GM19023 (cell line): ENCODE results near the gene FUT4.
"Not testable (repeated sequence)": the region's sequence is repeated elsewhere in the genome, so short reads cannot be mapped to it uniquely, and the experiment has no call there.

Source experiments
- ATAC-seq: cut with Tn5 transposase; IDR thresholded peaks from one replicate; pipeline ENCODE4 v1.9.1; 2021; ENCODE audit warnings: mild to moderate bottlenecking, moderate library complexity; ENCODE audit not compliant: unreplicated experiment

Gene FUT4

DNA sequence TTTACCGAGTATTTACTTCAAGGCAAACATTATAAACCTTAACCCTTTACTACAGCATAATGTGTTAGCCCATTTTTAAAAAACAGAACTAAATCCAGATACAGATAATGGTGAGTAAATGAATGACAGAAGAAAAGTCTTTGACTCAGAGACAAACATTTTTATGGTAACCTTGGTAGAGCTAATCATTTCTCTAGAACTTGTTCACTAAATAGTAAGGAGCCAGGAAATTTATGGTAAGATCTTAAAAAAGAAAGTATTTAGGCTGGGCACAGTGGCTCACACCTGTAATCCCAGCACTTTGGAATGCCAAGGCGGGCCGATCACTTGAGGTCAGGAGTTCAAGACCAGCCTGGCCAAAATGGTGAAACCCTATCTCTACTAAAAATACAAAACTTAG is 11.5 kb upstream of the FUT4 start:
- ATAC-seq, result no peak

DNA sequence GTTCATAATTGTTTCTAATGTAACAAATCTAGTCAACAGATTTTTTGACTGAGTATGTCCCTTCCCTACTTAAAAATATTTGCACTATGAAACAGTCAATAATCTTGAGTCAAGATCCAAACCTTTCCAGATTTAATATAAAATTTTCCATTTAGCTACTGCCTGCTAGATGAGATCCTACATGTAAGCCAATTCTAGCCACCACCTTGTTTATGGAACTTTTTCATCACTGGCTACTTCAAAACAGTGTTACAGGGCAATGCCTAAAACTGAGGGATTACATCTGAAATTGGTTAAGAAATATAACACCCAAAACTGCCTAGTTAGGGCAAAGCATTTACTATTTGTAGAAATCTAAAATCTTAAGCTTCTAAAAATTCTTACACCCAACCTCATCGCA is 10.5 kb upstream of the FUT4 start:
- ATAC-seq, result no peak

DNA sequence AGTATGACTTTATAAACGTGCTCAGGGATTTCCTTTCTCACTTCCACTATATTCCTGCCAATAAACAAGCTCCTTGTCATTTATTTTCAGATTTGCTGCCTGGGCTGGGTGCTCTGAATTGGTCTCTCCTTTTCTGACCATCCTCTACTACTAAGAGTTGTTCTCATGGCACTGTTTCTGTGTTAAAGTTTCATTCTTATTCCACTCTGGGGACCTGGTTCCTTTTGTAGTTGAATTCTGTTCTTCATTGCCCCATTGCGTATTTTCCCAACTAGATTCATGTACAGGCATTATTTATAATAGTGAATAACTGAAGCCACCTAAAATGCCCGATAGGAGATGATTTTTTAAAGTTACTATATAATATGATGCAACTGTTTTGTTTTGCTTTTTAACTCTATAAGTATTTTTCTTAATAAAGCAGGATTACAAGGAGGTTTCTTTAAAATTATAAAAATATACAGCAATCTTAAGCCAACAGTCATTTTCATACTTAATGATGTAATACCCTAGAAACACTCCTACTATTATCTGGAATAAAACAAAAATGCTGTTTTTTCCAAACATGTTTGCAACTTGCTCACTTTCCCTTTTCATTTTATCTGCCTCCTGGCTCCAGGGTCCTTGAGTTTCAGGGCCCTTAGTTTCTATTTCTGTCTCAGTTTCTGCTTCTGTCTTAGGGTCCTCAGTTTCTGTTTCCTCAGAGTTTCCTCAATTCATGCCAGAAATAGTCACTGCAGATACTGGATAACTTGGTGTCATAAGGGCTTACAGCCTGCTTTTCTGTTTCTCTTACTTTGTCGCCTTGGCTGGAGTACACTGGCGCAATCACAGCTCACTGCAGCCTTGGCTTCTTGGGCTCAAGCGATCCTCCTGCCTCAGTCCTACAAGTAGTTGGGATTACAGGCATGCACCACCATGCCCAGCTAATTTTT is 9.8 kb upstream of the FUT4 start:
- no peak for ATAC-seq

DNA sequence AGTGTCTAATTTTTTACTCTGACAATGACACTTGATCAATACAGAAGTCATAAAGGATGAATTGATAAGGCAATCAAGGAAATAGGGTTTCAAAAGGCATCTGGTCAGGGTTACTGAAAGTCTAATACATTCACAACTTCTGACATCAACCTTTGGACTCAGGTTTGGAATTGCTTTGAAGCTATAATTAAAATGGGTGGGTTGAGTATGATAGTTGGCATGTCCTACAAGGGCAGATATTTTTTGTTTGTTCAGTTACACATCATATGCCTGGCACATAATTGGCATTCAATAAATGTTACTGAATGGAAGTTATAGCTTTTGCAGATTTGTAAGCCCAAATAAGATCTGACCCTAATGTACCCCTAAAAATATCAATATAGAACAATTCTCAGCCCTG is 7.3 kb upstream of the FUT4 start:
- ATAC-seq, result no peak

DNA sequence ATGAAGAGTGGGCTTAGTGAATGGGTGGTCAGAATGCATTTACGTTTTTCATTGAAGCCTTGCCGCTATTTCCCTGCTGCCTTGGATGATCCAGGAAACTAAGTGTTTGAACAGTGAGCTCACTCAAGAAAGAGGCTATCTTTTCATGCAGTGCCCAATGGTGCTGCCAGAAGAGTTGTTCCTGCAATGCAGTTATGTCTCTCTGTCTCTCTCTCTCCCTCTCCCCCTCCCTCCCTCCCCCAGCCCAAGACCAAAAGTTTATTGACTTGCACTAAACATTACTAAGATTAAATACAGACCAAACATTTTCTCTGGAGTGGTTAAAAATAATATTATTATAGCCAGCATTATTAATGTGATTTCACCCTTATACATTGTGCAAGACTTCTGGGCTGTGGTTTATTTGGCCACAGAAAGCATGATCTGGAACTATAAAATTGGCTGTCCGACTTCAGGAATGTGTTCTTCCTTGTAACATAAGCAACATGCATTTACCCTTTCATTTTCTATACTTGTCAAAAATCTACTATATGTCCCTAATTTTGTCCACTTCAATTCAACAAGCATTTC is 6.6 kb upstream of the FUT4 start:
- ATAC-seq, result no peak

DNA sequence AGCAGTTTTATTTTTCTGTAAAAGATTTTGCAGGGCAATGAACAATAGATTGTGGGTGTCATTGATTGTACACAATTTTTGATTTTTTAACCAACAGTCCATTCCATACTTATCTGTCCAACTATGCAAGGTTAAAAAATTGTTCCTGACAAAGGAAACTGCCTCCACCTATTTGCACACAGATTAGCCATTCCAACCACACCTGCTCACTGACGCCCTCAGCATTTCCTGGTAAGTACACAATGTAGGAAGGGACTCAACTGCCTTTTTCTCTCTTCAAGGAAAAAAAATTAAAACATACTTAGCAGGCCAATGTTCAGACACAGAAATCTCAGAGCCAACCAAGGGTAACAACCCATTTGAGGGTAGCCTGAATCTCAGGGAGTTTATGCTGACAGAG is 4.3 kb upstream of the FUT4 start:
- no peak for ATAC-seq

DNA sequence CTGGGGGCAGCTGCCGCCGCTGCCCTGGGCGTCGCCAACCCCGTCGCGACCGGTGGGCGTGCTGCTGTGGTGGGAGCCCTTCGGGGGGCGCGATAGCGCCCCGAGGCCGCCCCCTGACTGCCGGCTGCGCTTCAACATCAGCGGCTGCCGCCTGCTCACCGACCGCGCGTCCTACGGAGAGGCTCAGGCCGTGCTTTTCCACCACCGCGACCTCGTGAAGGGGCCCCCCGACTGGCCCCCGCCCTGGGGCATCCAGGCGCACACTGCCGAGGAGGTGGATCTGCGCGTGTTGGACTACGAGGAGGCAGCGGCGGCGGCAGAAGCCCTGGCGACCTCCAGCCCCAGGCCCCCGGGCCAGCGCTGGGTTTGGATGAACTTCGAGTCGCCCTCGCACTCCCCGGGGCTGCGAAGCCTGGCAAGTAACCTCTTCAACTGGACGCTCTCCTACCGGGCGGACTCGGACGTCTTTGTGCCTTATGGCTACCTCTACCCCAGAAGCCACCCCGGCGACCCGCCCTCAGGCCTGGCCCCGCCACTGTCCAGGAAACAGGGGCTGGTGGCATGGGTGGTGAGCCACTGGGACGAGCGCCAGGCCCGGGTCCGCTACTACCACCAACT is 1.0 kb downstream of the FUT4 start:
- peak; percentile 5 for ATAC-seq

DNA sequence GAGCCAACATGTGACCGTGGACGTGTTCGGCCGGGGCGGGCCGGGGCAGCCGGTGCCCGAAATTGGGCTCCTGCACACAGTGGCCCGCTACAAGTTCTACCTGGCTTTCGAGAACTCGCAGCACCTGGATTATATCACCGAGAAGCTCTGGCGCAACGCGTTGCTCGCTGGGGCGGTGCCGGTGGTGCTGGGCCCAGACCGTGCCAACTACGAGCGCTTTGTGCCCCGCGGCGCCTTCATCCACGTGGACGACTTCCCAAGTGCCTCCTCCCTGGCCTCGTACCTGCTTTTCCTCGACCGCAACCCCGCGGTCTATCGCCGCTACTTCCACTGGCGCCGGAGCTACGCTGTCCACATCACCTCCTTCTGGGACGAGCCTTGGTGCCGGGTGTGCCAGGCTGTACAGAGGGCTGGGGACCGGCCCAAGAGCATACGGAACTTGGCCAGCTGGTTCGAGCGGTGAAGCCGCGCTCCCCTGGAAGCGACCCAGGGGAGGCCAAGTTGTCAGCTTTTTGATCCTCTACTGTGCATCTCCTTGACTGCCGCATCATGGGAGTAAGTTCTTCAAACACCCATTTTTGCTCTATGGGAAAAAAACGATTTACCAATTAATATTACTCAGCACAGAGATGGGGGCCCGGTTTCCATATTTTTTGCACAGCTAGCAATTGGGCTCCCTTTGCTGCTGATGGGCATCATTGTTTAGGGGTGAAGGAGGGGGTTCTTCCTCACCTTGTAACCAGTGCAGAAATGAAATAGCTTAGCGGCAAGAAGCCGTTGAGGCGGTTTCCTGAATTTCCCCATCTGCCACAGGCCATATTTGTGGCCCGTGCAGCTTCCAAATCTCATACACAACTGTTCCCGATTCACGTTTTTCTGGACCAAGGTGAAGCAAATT is 1.8 kb downstream of the FUT4 start:
- no peak for ATAC-seq

DNA sequence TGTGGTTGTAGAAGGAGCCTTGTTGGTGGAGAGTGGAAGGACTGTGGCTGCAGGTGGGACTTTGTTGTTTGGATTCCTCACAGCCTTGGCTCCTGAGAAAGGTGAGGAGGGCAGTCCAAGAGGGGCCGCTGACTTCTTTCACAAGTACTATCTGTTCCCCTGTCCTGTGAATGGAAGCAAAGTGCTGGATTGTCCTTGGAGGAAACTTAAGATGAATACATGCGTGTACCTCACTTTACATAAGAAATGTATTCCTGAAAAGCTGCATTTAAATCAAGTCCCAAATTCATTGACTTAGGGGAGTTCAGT is 2.4 kb downstream of the FUT4 start:
- ATAC-seq, result no peak

DNA sequence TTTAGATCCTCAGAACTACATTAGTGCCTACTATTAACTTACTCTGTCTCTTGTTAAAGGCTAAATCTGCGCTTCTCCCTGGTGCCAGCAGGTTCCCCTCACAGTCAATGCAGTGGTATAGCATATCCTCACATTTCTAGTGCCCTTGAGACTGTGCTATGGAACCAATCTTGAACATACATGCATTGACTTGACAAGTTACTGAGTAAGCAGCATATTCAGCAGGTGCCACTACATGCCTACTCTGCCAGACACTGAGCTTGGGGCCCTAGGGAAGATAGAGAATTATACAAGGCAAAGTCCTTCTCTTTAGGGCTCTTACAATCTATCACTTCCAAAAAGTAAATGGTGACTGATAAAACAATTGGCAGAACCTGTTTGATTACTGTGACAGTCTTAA is 3.2 kb downstream of the FUT4 start:
- no peak for ATAC-seq

DNA sequence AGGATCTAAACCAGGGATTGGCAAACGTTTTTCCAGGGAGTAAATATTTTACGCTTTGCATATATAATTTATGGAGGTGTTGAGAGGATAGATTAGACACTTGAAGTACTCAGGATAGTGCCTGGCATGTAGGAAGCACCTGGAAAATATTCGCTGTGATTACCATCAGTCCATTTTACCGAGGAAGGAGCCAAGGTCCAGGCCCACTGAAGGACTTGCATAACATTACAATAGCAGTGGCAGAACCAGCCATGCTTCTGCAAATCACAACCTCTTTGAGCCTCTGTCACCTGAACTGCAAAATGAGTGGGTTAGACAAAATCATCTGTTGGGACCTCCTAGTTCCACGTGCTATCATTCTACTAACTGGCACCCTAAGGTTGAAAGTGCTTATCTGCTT is 5.4 kb downstream of the FUT4 start:
- ATAC-seq, result no peak

DNA sequence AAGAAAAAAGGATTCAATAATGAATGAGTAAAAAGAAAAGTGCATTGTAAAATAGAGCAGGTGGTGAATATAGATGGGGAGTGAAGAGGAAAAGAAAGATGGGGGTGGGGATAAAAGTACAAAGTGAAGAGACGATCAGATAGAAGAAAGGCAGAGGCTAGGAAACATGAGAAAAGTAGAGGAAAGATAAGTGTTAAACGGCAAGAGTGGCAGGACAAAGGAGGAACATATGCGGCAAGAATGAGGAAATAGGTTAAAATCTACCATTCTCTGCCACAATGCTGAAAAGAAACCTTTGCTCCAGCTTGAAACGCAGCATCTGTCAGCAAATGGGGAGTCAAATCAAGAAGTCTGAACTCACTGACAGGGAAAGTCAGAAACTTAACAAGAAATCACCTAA is 6.8 kb downstream of the FUT4 start:
- ATAC-seq, result peak; percentile 50

DNA sequence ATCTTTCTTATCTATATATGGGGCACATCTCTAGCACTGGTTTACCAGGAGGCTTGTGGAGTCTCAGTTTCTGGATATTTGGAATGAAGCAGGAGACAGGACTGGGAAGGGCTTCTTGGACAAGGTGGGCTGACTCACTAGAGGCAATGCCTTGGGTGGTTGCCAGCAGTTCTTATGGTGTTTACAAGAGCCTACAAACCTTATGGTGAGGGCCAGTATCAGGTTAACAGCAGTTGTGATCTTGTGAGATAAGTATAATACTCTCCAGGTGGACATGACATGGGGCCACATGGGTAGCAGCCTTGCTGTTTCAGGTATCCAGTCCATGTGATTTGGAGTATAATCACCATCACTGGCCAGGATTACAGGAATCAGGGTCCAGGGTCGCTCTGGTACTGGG is 10.2 kb downstream of the FUT4 start:
- ATAC-seq, result no peak

DNA sequence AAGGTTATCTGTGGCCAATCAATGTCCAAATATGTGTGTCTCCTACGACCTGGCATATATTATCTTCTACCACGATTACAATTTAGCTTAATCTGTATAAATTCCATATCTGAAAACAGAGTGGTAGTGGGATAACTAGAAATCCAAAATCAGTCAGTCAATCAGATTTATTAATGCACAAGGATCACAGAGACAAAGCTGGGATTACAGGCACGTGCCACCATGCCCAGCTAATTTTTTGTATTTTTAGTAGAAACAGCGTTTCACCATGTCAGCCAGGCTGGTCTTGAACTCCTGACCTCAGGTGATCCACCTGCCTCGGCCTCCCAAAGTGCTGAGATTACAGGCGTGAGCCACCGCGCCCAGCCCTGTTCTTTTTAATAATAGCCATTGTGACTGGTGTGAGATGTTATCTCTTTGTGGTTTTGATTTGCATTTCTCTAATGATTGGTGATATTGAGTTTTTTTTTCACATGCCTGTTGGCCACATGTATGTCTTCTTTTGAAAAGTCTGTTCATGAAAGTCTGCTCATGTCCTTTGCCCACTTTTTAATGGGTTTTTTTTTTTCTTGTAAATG is 12.1 kb downstream of the FUT4 start:
- ATAC-seq, result not testable (repeated sequence)

DNA sequence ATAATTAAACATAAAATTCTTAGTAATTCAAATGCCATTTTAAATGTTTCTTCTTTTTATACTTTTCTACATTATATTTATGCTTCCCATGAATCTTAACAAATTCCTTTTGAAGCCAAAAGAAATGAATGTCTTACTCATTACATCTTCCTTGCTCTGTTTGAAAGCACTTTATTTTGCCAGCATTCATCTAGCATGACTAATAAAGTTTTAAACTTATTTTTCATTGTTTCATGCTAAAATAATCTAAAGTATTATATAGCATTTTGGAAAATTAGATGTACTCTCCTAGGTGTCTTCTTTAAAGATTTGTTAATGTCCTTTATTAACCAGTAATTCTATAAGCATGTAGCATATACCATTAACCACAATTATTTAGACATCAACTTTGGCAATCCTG is 13.7 kb downstream of the FUT4 start:
- ATAC-seq, result no peak

DNA sequence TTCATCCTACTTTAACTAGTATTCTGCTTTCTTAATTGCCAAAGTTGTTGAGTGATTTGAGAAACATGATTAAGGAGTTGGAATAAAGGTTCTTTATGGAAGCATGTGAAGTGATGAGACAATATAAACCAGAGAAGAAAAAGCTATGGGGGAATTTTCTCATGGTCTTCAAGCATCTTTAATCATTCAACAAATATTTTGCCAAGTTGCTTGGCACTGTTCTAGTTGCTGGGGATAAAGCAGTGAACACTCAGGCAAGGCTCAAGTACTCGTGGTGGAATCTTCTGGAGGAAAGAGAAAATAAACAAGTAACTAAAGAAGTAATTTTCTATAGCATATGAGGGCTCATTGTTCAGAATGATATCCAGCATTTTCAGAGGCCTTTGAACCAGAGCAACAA is 14.3 kb downstream of the FUT4 start:
- no peak for ATAC-seq

DNA sequence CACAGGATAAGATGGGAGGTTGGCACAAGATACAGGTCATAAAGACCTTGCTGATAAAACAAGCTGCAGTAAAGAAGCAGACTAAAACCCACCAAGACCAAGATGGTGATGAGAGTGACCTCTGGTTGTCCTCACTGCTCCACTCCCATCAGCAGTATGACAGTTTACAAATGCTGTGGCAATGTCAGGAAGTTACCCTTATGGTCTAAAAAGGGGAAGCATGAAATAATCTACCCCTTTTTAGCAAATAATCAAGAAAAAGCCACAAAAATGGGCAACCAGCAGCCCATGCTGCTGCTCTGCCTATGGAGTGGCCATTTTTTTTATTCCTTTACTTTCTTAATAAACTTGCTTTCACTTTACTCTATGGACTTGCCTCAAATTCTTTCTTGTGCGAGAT is 14.7 kb downstream of the FUT4 start:
- ATAC-seq, result no peak

DNA sequence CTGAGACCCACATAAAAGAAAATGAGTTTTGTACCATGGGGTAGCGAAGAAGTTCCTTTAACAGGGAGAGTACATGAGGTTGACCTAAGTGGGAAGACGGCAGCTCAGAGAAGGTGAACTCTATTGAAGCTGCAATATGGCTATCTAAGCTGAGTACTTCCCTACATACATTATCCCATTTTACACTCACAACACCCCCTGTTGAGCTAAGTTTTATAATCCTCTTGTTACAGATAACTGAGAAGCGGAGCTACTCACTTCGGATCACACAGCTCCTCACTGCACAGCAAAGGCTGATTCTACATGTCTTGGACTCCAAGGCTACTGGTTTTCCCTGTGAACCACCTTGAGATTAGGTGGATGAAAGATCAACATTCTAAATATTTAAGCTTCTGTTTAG is 15.2 kb downstream of the FUT4 start:
- ATAC-seq, result no peak

DNA sequence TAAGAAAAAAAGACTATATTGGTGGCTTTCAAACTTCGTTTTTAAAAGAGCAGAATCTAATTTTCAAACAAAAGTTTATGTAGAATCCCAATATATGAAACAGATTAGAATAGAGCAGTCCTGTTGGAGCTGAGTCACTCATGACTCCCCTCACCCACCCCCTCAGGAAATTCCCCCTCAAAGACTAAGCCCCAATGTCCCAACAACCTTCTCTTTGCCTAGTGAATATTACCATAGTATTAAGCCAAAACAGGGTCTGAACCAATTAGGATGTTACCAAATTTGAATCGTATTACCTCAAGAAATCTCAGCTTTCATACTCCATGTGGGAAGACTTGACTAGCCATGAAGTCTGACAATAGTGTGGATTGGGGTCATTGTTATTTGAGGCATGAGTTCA is 15.6 kb downstream of the FUT4 start:
- no peak for ATAC-seq

DNA sequence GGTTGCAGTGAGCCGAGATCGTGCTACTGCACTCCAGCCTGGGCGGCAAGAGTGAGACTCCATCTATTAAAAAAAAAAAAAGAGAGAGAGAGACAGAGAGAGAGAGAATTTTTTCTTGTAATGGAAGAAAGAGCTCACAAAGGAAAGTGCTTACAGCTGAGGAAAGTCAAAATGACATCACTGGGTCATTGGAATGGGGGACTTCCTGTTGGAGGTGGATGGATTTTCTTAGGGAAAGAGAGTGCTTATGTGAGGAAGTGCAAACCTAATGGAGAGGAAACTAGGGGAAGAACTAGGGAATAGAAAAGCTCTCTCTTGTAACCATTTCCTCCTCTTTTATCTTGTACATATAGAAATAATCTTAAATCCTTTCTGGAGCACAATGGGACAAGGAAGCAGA is 17.1 kb downstream of the FUT4 start:
- ATAC-seq, result no peak
